Keratinocyte (primary cell): ENCODE results near the gene DACT1. TPM values are rescaled to one million over a fixed set of nuclear protein-coding genes. Genes with fewer than 3 reads are reported as not detected.

Source experiments
- DNase-seq: peaks from one replicate; pipeline ENCODE4 v3.0.0-alpha.2; 2011; ENCODE audit warnings: low read depth, missing footprints, low spot score
- FAIRE-seq: peaks from 2 replicates; lab custom pipeline; 2011; peaks lifted over from hg19 to GRCh38; lab: Jason Lieb, UNC
- H2AFZ ChIP-seq: 2 replicates; pipeline ENCODE4 v1.6.0; 2012; ENCODE audit warnings: low read length, control low read depth, inconsistent platforms; ENCODE audit not compliant: control insufficient read depth
- H3K27ac ChIP-seq: 2 replicates; pipeline ENCODE4 v1.5.1; 2011; ENCODE audit warnings: low read length; ENCODE audit not compliant: control insufficient read depth, insufficient read depth
- H3K27me3 ChIP-seq: 3 replicates; pipeline ENCODE4 v1.6.0; 2011; ENCODE audit warnings: low read length; ENCODE audit not compliant: control insufficient read depth, insufficient read depth; ENCODE audit errors: extremely low read depth
- H3K36me3 ChIP-seq, 2 experiments: 2 replicates in 1 of 2; 3 replicates in 1 of 2; pipeline ENCODE4 v1.5.1; 2011; ENCODE audit warnings: low read length in 2 of 2, mild to moderate bottlenecking in 1 of 2; ENCODE audit not compliant: control insufficient read depth in 2 of 2, insufficient read depth in 2 of 2; ENCODE audit errors: extremely low read depth in 1 of 2
- H3K4me1 ChIP-seq: 3 replicates; pipeline ENCODE4 v1.5.1; 2011; ENCODE audit warnings: low read length; ENCODE audit not compliant: control insufficient read depth, insufficient read depth; ENCODE audit errors: extremely low read depth
- H3K4me2 ChIP-seq: 3 replicates; pipeline ENCODE4 v1.6.0; 2011; ENCODE audit warnings: low read depth, low read length; ENCODE audit not compliant: control insufficient read depth, insufficient read depth; ENCODE audit errors: extremely low read depth
- H3K4me3 ChIP-seq, 3 experiments: fragments of 200-600 bp in 1 of 3; sonication (generic) in 1 of 3; 2 replicates in 2 of 3; 3 replicates in 1 of 3; pipeline ENCODE4 v1.5.1; 2011 to 2016; ENCODE audit warnings: low read length in 3 of 3, mild to moderate bottlenecking in 3 of 3, control low read depth in 2 of 3, inconsistent platforms in 1 of 3, low read depth in 1 of 3, mixed read lengths in 1 of 3, mixed run types in 1 of 3, moderate library complexity in 1 of 3; ENCODE audit not compliant: control insufficient read depth in 2 of 3, insufficient read depth in 2 of 3; ENCODE audit errors: extremely low read depth in 1 of 3
- H3K79me2 ChIP-seq: 2 replicates; pipeline ENCODE4 v1.6.0; 2012; ENCODE audit warnings: low read length; ENCODE audit not compliant: control insufficient read depth, insufficient read depth
- H3K9ac ChIP-seq: 3 replicates; pipeline ENCODE4 v1.6.0; 2011; ENCODE audit warnings: low read length; ENCODE audit not compliant: control insufficient read depth, insufficient read depth; ENCODE audit errors: extremely low read depth
- H3K9me1 ChIP-seq: 3 replicates; pipeline ENCODE4 v1.6.0; 2011; ENCODE audit warnings: low read length; ENCODE audit not compliant: control insufficient read depth, insufficient read depth; ENCODE audit errors: extremely low read depth
- H3K9me3 ChIP-seq: 2 replicates; pipeline ENCODE4 v1.5.1; 2012; ENCODE audit warnings: low read depth, low read length; ENCODE audit not compliant: control insufficient read depth
- H4K20me1 ChIP-seq: 3 replicates; pipeline ENCODE4 v1.6.0; 2011; ENCODE audit warnings: low read length; ENCODE audit not compliant: control insufficient read depth, insufficient read depth; ENCODE audit errors: extremely low read depth
- EZH2 ChIP-seq: IDR thresholded peaks from one replicate; pipeline ENCODE4 v1.6.1; 2012; ENCODE audit warnings: inconsistent platforms, mild to moderate bottlenecking, low read length, moderate library complexity
- dilution Hi-C: fragments of 300-500 bp; cut with MboI; formaldehyde crosslinking; loops from one replicate; pipeline ENCODE4 v1.7.0; 2020; ENCODE audit warnings: low sequenced_read_pairs; ENCODE audit not compliant: extremely low pct_ligation_motif_present
- polyA plus RNA-seq, 5 experiments: library from polyadenylated mRNA; depleted of rRNA in 3 of 5; stranded (reverse) in 3 of 5; stranded (forward) in 1 of 5; unstranded in 1 of 5; fragments of >200 nt; gene quantifications; 1 replicate in 1 of 5; 2 replicates in 3 of 5; 3 replicates in 1 of 5; pipeline versions ENCODE4 v1.2.1 to v1.2.3, GENCODE V29; 2011 to 2012; ENCODE audit warnings: missing spikeins in 2 of 5, low read depth in 1 of 5, low replicate concordance in 1 of 5
- TF ChIP-seq, protein P1 (sequence below), 3 experiments: IDR thresholded peaks in 1 of 3; conservative IDR thresholded peaks in 1 of 3; optimal IDR thresholded peaks in 1 of 3; 2 replicates in 2 of 3; 3 replicates in 1 of 3; pipeline versions ENCODE3 to v1.5.1; 2011; ENCODE audit warnings: low read length in 3 of 3, mild to moderate bottlenecking in 3 of 3, moderate library complexity in 2 of 3, control low read depth in 1 of 3, inconsistent platforms in 1 of 3; ENCODE audit not compliant: insufficient read depth in 2 of 3; ENCODE audit errors: extremely low read depth in 1 of 3

The DACT1 gene
- polyA plus RNA-seq, 1 donor (not counting 4 experiments of a cell fraction or from before 2014, with no cell fraction given), result 0.10 TPM

GRCh38 chr14:58656671-58657411 lies 19.1 kb downstream of the DACT1 start:
- Histone ChIP-seq H3K9ac (no peak overlapping the region), H3K27ac (no peak overlapping the region), H3K9me1 (no peaks in the 10 kb centered on the region), H3K79me2 (no peaks in the 10 kb centered on the region), H2AFZ (no peak overlapping the region), H3K9me3 (no peaks in the 10 kb centered on the region), H3K36me3 (no peaks in the 10 kb centered on the region), H3K4me3 (no peak overlapping the region), H3K27me3 (no peaks in the 10 kb centered on the region), H3K4me1 (no peaks in the 10 kb centered on the region), H3K4me2 (no peak overlapping the region), H4K20me1 (no peaks in the 10 kb centered on the region)
- dilution Hi-C loops, result no loop called here
- TF ChIP-seq EZH2, result no peak
- TF ChIP-seq, protein P1, sequence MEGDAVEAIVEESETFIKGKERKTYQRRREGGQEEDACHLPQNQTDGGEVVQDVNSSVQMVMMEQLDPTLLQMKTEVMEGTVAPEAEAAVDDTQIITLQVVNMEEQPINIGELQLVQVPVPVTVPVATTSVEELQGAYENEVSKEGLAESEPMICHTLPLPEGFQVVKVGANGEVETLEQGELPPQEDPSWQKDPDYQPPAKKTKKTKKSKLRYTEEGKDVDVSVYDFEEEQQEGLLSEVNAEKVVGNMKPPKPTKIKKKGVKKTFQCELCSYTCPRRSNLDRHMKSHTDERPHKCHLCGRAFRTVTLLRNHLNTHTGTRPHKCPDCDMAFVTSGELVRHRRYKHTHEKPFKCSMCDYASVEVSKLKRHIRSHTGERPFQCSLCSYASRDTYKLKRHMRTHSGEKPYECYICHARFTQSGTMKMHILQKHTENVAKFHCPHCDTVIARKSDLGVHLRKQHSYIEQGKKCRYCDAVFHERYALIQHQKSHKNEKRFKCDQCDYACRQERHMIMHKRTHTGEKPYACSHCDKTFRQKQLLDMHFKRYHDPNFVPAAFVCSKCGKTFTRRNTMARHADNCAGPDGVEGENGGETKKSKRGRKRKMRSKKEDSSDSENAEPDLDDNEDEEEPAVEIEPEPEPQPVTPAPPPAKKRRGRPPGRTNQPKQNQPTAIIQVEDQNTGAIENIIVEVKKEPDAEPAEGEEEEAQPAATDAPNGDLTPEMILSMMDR (optimal IDR thresholded peaks at IDR 0.05 in 1 of 3, IDR thresholded peaks at IDR 0.05 in 1 of 3, conservative IDR thresholded peaks at IDR 0.05 in 1 of 3; ENCODE audit: extremely low read depth in 1 of 3, insufficient read depth in 2 of 3, low read length in 3 of 3), result no peak
- FAIRE-seq (no peak), DNase-seq (no peak)

DNA sequence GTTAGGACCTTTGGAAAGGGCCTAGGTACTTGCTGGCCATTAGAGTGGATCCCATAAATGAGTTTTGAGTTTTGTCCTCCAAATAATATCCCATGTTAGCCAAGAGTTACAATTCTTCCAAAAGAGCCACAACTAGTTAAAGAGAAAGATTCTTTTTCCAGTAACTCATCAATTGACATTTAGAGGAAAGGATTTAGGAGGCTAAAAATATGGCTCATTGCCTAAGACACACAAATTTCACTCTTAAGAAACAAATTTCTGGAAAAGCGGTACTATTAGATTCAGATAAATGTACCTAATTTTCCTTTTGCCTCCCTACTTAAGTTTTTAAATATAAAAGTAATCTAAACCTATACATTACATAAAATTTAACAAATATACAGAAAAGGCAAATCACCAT lies 21.3 kb downstream of the DACT1 start:
- Histone ChIP-seq H4K20me1 (no peaks in the 10 kb centered on the region), H3K9me3 (no peaks in the 10 kb centered on the region), H3K9me1 (no peaks in the 10 kb centered on the region), H3K79me2 (no peaks in the 10 kb centered on the region), H3K4me1 (peaks cover 7% of the 10 kb centered on the region), H3K4me3 (no peak overlapping the region), H2AFZ (no peak overlapping the region), H3K4me2 (no peak overlapping the region), H3K36me3 (no peaks in the 10 kb centered on the region), H3K27ac (no peak overlapping the region), H3K27me3 (no peaks in the 10 kb centered on the region), H3K9ac (no peak overlapping the region)
- dilution Hi-C loops, result no loop called here
- no peak for DNase-seq
- FAIRE-seq, result no peak
- no peak for TF ChIP-seq EZH2
- TF ChIP-seq, protein P1 (optimal IDR thresholded peaks at IDR 0.05 in 1 of 3, IDR thresholded peaks at IDR 0.05 in 1 of 3, conservative IDR thresholded peaks at IDR 0.05 in 1 of 3; ENCODE audit: extremely low read depth in 1 of 3, insufficient read depth in 2 of 3, low read length in 3 of 3), result no peak
